Thyroid gland (tissue), 4 donors: ENCODE data around the gene ATAD3A. TPM values are rescaled to one million over a fixed set of nuclear protein-coding genes. Genes with fewer than 3 reads are reported as not detected.

Source experiments
- DNase-seq, 2 donors: peaks; one replicate each; pipeline ENCODE4 v3.0.0-alpha.2; 2019
- H3K27ac ChIP-seq, 3 donors: fragments of 200-600 bp; sonication (generic); 1 replicate in 2 of 3; 2 replicates in 1 of 3; pipeline ENCODE4 v1.5.1; 2016 to 2019; ENCODE audit warnings: mild to moderate bottlenecking in 1 of 3, moderate library complexity in 1 of 3
- H3K27me3 ChIP-seq: fragments of 200-600 bp; sonication (generic); one replicate; pipeline ENCODE4 v1.5.1; 2019
- H3K36me3 ChIP-seq, 2 donors: fragments of 200-600 bp; sonication (generic); one replicate each; pipeline ENCODE4 v1.5.1; 2016 to 2019
- H3K4me1 ChIP-seq, 2 donors: fragments of 200-600 bp; sonication (generic); one replicate each; pipeline ENCODE4 v1.5.1; 2017 to 2019
- H3K4me3 ChIP-seq, 3 donors: fragments of 200-600 bp; sonication (generic); replicated peaks in 1 of 3; 1 replicate in 2 of 3; 2 replicates in 1 of 3; pipeline ENCODE4 v1.5.1; 2016; ENCODE audit warnings: mild to moderate bottlenecking in 1 of 3
- H3K9me3 ChIP-seq: fragments of 200-600 bp; sonication (generic); one replicate; pipeline ENCODE4 v1.5.1; 2017
- POLR2A ChIP-seq, 2 donors: fragments of 450-650 bp; IDR thresholded peaks; one replicate each; pipeline ENCODE4 v1.6.1; 2017; ENCODE audit warnings: antibody characterized with exemption in 2 of 2, mild to moderate bottlenecking in 2 of 2, moderate library complexity in 1 of 2
- WGBS, 2 donors: methylation state at CpG; one replicate each; pipeline ENCODE4 v1.1.5; 2017; 5-methylcytosine and 5-hydroxymethylcytosine counted together
- intact Hi-C: fragments of 100-400 bp; cut with DNase I; formaldehyde crosslinking; loops from one replicate; pipeline ENCODE4 v1.15.1; 2023
- total RNA-seq, 4 donors: library from RNA; depleted of rRNA; stranded (reverse); fragments of >200 nt; gene quantifications; one replicate each; pipeline ENCODE4 v1.2.3, GENCODE V29; 2016
- TF ChIP-seq, protein P1 (sequence below), 6 experiments: fragments of 200-600 bp in 3 of 6; fragments of 450-650 bp in 3 of 6; sonication (generic) in 3 of 6; IDR thresholded peaks; one replicate each; pipeline ENCODE4 v1.5.1; 2016 to 2019; ENCODE audit warnings: antibody characterized with exemption in 6 of 6, mild to moderate bottlenecking in 2 of 6, inconsistent platforms in 1 of 6, moderate library complexity in 1 of 6

Gene ATAD3A
- total RNA-seq, 4 donors from 2014 or later, result 21.6 to 34.2 (median 28.5) TPM

- peaks cover 4 to 8% of the 10 kb centered on the region in 2 donors for H3K4me1 ChIP-seq
- peaks cover 0 to 3% of the 10 kb centered on the region in 2 donors for H3K36me3 ChIP-seq
- TF ChIP-seq, protein P1, sequence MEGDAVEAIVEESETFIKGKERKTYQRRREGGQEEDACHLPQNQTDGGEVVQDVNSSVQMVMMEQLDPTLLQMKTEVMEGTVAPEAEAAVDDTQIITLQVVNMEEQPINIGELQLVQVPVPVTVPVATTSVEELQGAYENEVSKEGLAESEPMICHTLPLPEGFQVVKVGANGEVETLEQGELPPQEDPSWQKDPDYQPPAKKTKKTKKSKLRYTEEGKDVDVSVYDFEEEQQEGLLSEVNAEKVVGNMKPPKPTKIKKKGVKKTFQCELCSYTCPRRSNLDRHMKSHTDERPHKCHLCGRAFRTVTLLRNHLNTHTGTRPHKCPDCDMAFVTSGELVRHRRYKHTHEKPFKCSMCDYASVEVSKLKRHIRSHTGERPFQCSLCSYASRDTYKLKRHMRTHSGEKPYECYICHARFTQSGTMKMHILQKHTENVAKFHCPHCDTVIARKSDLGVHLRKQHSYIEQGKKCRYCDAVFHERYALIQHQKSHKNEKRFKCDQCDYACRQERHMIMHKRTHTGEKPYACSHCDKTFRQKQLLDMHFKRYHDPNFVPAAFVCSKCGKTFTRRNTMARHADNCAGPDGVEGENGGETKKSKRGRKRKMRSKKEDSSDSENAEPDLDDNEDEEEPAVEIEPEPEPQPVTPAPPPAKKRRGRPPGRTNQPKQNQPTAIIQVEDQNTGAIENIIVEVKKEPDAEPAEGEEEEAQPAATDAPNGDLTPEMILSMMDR (IDR thresholded peaks at IDR 0.05), result no peak
- no peak for TF ChIP-seq POLR2A (IDR thresholded peaks at IDR 0.05)
- no peak for DNase-seq
- 92 to 95% methylated on average over 14 to 19 of the region's 31 CpGs for WGBS, 2 donors
- H3K27me3 ChIP-seq, result no peaks in the 10 kb centered on the region
- H3K4me3 ChIP-seq, result no peak overlapping the region
- no peak overlapping the region for H3K27ac ChIP-seq
- H3K9me3 ChIP-seq, result no peaks in the 10 kb centered on the region
- intact Hi-C loops, result no loop called here
Measured at GRCh38 chr1:1534401-1535154, 22.6 kb downstream of the ATAD3A start.

DNA sequence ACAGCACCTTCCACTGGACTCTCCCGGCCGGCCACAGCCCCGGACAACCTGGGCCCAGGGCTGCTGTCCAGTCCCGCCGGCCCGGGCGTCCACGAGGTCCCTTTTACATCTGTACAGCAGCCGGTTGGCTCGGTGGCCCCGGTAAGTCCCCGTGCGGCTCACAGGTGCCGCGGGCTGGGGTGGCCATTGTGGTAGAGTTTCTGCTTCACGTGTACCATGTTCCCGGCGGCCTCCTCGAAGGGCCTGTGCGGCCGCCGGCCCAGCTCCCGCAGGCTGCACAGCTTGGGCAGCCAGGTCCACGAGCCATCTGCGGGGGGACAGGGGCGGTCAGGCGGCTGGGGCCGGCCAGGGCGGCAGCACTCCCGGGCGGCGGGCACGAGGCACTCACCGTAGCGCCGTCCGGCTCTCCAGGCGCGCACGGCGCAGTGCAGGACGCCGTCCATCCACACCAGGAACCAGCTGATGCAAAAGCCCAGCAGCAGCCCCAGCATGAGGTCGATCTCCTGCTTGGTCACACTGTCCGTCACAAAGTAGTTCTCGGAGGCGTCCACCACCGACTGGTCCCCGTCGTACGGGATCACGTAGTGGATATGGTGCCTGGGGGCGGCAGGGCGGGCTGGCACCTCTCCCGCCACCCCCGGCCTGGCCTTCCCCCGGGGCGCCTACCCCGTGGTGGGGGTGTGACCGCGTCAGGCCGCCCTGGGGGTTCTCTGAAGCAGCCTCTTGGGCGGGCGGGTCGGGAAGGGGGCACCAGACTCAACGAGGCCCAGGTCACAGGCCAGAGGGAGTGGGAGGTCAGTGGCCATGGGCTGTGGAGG is 23.4 kb downstream of the ATAD3A start:
- TF ChIP-seq, protein P1 (IDR thresholded peaks at IDR 0.05), result no peak
- no peak for TF ChIP-seq POLR2A (IDR thresholded peaks at IDR 0.05)
- Histone ChIP-seq H3K4me1 (peaks cover 5 to 8% of the 10 kb centered on the region in 2 donors), H3K36me3 (no peaks in the 10 kb centered on the region), H3K4me3 (no peak overlapping the region), H3K9me3 (no peaks in the 10 kb centered on the region), H3K27me3 (no peaks in the 10 kb centered on the region), H3K27ac (no peak overlapping the region)
- intact Hi-C loops, result no loop called here
- WGBS, 2 donors, result 89 to 97% methylated on average over 17 to 36 of the region's 66 CpGs
- no peak for DNase-seq

- H3K36me3 ChIP-seq, result peaks cover 0 to under 1% of the 10 kb centered on the region in 2 donors
- no peak overlapping the region for H3K4me3 ChIP-seq
- intact Hi-C loops, result no loop called here
- H3K27me3 ChIP-seq, result no peaks in the 10 kb centered on the region
- peaks cover 12 to 16% of the 10 kb centered on the region in 2 donors for H3K4me1 ChIP-seq
- no peak for DNase-seq
- 87 to 92% methylated on average over 26 to 41 of the region's 48 CpGs for WGBS, 2 donors
- TF ChIP-seq POLR2A (IDR thresholded peaks at IDR 0.05), result no peak
- TF ChIP-seq, protein P1 (IDR thresholded peaks at IDR 0.05), result no peak
- H3K27ac ChIP-seq, result no peak overlapping the region
- H3K9me3 ChIP-seq, result no peaks in the 10 kb centered on the region
Measured at GRCh38 chr1:1536019-1536937, 24.3 kb downstream of the ATAD3A start.

DNA sequence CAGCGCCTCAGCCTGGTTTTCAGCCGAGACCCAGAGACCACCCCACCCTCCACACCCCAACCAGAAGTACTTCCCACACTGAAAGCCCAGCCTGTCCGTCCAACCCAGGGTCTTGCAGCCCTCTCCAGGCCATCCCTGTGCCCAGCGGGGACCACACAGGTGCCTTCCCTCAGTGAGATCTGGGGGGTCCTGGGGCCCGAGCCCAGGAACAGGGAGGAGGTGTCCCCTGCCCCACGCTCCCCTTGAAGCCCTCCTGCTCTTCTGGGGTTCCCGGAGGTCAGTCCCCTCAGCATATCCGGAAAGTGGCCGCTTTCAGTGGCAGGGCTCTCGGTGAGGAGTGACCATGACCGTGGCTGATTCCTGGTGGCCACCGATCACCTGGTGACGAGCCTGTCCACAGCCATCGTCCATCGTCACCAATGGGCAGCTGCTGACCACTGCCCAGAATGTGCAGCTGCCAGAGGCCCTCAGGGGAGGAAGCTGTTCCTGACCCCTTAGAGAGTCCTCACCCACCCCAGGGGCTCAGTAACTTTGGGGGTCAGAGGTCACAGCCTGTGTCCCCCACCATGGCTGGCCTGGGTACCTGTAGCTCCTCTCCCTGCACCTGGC is 25.1 kb downstream of the ATAD3A start:
- Histone ChIP-seq H3K4me1 (peaks cover 12 to 16% of the 10 kb centered on the region in 2 donors), H3K27me3 (no peaks in the 10 kb centered on the region), H3K27ac (no peak overlapping the region), H3K9me3 (no peaks in the 10 kb centered on the region), H3K4me3 (no peak overlapping the region), H3K36me3 (peaks cover 0 to 4% of the 10 kb centered on the region in 2 donors)
- WGBS, 2 donors, result 93 to 95% methylated on average over 9 to 15 of the region's 15 CpGs
- TF ChIP-seq, protein P1 (IDR thresholded peaks at IDR 0.05), result no peak
- no peak for TF ChIP-seq POLR2A (IDR thresholded peaks at IDR 0.05)
- intact Hi-C loops, result no loop called here
- no peak for DNase-seq
